ENCODE data around the gene S100A1.
"Not testable (repeated sequence)": the region's sequence is repeated elsewhere in the genome, so short reads cannot be mapped to it uniquely, and the experiment has no call there.

S100A1 gene

GRCh38 chr1:153627715-153628626, at the start of gene S100A1:
TSS of gene S100A1 (plus strand) at chr1:153628434. CDS start at chr1:153630522, 2,088 bp downstream.
- no peak for DNase-seq

- DNase-seq: no peak
Observed at GRCh38 chr1:153578490-153578889, 49.7 kb upstream of the S100A1 start.

GRCh38 chr1:153578936-153579335, 49.3 kb upstream of the S100A1 start:
- no peak for DNase-seq

GRCh38 chr1:153582836-153583235, 45.4 kb upstream of the S100A1 start:
- DNase-seq: not testable (repeated sequence)

- DNase-seq: not testable (repeated sequence)
Observed at GRCh38 chr1:153583514-153583913, 44.7 kb upstream of the S100A1 start.

GRCh38 chr1:153583976-153584375, 44.3 kb upstream of the S100A1 start:
- DNase-seq: no peak

GRCh38 chr1:153585006-153585405, 43.2 kb upstream of the S100A1 start:
- DNase-seq: no peak

GRCh38 chr1:153586347-153586746, 41.9 kb upstream of the S100A1 start:
- DNase-seq: no peak

- no peak for DNase-seq
Observed at GRCh38 chr1:153587314-153587713, 40.9 kb upstream of the S100A1 start.

GRCh38 chr1:153588033-153588432, 40.2 kb upstream of the S100A1 start:
- DNase-seq: not testable (repeated sequence)

- no peak for DNase-seq
Observed at GRCh38 chr1:153588482-153588881, 39.8 kb upstream of the S100A1 start.

GRCh38 chr1:153592748-153593147, 35.5 kb upstream of the S100A1 start:
- no peak for DNase-seq

GRCh38 chr1:153597206-153597605, 31.0 kb upstream of the S100A1 start:
- DNase-seq: peak; percentile 48 to 83

GRCh38 chr1:153598309-153599172, 29.7 kb upstream of the S100A1 start:
- peak; percentile 21 to 43 for DNase-seq

GRCh38 chr1:153599847-153600246, 28.4 kb upstream of the S100A1 start:
- no peak for DNase-seq

- DNase-seq: no peak
Observed at GRCh38 chr1:153602749-153603148, 25.5 kb upstream of the S100A1 start.

- no peak for DNase-seq
Observed at GRCh38 chr1:153606194-153606593, 22.0 kb upstream of the S100A1 start.

GRCh38 chr1:153607381-153607780, 20.9 kb upstream of the S100A1 start:
- no peak for DNase-seq

GRCh38 chr1:153608089-153608682, 20.0 kb upstream of the S100A1 start:
- no peak for DNase-seq

GRCh38 chr1:153608742-153609584, 19.3 kb upstream of the S100A1 start:
- peak; percentile 80 to 85 for DNase-seq

GRCh38 chr1:153609585-153609907, 18.7 kb upstream of the S100A1 start:
- DNase-seq: no peak

GRCh38 chr1:153610334-153610733, 17.9 kb upstream of the S100A1 start:
- DNase-seq: peak; percentile 29 to 51
